ENCODE measurements around the gene SRD5A1.

The SRD5A1 gene

GRCh38 chr5:6720561-6720921 lies 87.3 kb downstream of the SRD5A1 start:
- no peak overlapping the region for H3K27ac ChIP-seq
- TF ChIP-seq, protein P1, sequence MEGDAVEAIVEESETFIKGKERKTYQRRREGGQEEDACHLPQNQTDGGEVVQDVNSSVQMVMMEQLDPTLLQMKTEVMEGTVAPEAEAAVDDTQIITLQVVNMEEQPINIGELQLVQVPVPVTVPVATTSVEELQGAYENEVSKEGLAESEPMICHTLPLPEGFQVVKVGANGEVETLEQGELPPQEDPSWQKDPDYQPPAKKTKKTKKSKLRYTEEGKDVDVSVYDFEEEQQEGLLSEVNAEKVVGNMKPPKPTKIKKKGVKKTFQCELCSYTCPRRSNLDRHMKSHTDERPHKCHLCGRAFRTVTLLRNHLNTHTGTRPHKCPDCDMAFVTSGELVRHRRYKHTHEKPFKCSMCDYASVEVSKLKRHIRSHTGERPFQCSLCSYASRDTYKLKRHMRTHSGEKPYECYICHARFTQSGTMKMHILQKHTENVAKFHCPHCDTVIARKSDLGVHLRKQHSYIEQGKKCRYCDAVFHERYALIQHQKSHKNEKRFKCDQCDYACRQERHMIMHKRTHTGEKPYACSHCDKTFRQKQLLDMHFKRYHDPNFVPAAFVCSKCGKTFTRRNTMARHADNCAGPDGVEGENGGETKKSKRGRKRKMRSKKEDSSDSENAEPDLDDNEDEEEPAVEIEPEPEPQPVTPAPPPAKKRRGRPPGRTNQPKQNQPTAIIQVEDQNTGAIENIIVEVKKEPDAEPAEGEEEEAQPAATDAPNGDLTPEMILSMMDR (conservative IDR thresholded peaks at IDR 0.05; ENCODE audit: low read depth), result no peak
- ChIA-PET POLR2A (ENCODE audit: low non-redundant PET) (no interaction called here), CTCF (no interaction called here)
- DNase-seq (ENCODE audit: low spot score), result no peak

- 0 out of 2 replicates have a peak overlapping the region, but pooled peaks have one; percentile 42 for H3K27ac ChIP-seq
- TF ChIP-seq, protein P1 (conservative IDR thresholded peaks at IDR 0.05; ENCODE audit: low read depth), result no peak
- DNase-seq (ENCODE audit: low spot score), result no peak
- POLR2A ChIA-PET (ENCODE audit: low non-redundant PET), result no interaction called here
- CTCF ChIA-PET, result no interaction called here
Measured at GRCh38 chr5:6721442-6721841, 88.2 kb downstream of the SRD5A1 start.

DNA sequence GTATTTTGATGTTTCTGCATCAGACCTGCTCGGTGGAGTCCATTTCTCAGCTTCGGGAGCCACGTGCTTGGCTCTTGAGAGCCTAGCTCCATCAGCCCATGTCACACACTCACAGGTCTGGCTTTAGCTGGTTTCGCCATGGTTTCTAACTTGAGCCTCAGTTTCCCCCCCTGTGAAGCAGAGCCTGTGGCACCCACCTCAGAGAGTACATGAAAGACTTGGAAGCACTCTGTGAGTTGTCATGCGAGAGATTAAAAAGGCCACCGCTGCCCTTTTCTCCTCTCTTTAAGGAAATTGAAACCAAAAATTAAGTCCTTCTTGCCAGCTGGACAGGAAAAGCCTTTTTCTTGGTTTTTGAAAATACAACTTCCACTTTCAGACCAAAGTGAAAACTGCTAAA lies 88.8 kb downstream of the SRD5A1 start:
- POLR2A ChIA-PET (ENCODE audit: low non-redundant PET), result no interaction called here
- CTCF ChIA-PET, result interaction anchor here (0.7 kb wide), 1 partner anchor 1853 kb away, joined by 3 read pairs; no protein-coding TSS in a partner anchor
- TF ChIP-seq, protein P1 (conservative IDR thresholded peaks at IDR 0.05; ENCODE audit: low read depth), result no peak
- peak overlapping the region; percentile 42; the same call in 1 of the 2 replicates for H3K27ac ChIP-seq
- DNase-seq (ENCODE audit: low spot score), result no peak

GRCh38 chr5:6723122-6723815 lies 90.0 kb downstream of the SRD5A1 start:
- ChIA-PET POLR2A (ENCODE audit: low non-redundant PET) (no interaction called here), CTCF (no interaction called here)
- no peak overlapping the region for H3K27ac ChIP-seq
- TF ChIP-seq, protein P1 (conservative IDR thresholded peaks at IDR 0.05; ENCODE audit: low read depth), result no peak
- no peak for DNase-seq (ENCODE audit: low spot score)

GRCh38 chr5:6723816-6724300 lies 90.6 kb downstream of the SRD5A1 start:
- no peak for DNase-seq (ENCODE audit: low spot score)
- TF ChIP-seq, protein P1 (conservative IDR thresholded peaks at IDR 0.05; ENCODE audit: low read depth), result no peak
- ChIA-PET POLR2A (ENCODE audit: low non-redundant PET) (no interaction called here), CTCF (no interaction called here)
- no peak overlapping the region for H3K27ac ChIP-seq
